ENCODE data around the gene MAPRE3.
A peak's percentile ranks its signal among the peaks of the same experiment; 100 is the strongest.
"Not testable (repeated sequence)": the region's sequence is repeated elsewhere in the genome, so short reads cannot be mapped to it uniquely, and the experiment has no call there.

The MAPRE3 gene

DNA sequence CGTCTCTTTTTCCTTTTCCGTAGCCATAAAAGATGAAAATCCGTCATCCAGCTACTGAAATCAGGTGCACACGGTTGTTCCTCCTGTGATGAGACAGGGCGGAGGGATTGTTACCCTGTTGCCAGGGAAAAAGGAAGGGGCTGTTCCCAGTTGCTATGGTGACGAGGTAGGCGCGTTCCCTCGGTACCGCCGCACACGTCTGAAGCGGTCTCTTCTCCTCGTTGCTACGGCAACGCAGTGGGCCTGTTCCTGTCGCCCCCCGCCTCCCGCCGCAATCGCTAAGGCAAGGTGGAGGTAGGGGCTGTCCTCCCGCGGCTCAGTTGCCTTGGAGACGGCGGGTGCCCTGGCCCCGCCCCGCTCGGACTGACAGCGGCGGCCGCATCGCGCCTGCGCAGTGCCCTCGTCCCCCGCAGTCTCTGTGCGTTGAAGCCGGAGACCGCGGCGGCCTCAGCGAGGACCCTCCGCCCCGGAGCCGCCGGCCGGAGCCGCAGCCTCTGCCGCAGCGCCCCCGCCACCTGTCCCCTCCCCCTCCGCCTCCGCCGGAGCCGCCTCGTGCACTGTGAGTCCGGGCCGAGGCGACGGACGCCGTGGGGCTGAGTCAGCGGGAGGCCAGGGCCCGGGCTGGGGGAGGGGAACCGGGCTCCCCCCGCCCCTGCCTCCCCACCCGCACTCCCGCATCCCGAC lies at the start of gene MAPRE3:
Gene MAPRE3, plus strand, starts transcription at position 394 of the 684 bp plus-strand sequence. CDS start 51,582 bp downstream, outside the sequence.
- peaks cover 25% of the 10 kb centered on the region for H3K27me3 ChIP-seq (ENCODE audit: control insufficient read depth, insufficient read depth, low read length)
- H3K4me3 ChIP-seq (ENCODE audit: low read depth, low read length) = peak within 1 kb of the TSS; percentile 83
- no peaks in the 10 kb centered on the region for H3K36me3 ChIP-seq (ENCODE audit: control insufficient read depth, insufficient read depth, low read length)
- peaks cover 7% of the 10 kb centered on the region for H3K4me1 ChIP-seq (ENCODE audit: control insufficient read depth, insufficient read depth, low read length)
- no peaks in the 10 kb centered on the region for H3K9me3 ChIP-seq (ENCODE audit: control insufficient read depth, insufficient read depth, low read length)
- no peak within 1 kb of the TSS for H3K9ac ChIP-seq (ENCODE audit: low read depth, low read length)

DNA sequence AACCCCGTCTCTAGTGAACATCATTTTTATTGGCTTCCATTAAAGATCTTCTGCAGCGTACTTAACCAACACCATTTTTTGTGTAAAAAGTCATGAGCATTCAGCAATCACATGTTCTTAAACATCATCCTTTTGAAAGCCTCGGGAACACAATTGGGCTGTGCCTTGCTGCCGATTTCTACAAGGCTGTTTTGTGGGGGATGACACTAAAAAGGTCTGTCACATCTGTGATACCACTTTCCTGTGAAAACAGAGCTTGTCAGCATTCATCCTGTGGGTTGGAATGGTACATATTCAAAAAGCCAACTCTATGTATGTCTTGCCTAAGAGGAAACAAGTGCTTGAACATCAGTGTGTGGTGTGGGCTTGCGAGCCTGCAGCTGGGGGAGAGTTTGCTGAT lies 49.1 kb upstream of the MAPRE3 start:
- Histone ChIP-seq H3K9ac (ENCODE audit: low read depth, low read length) (no peak overlapping the region), H3K36me3 (ENCODE audit: control insufficient read depth, insufficient read depth, low read length) (no peaks in the 10 kb centered on the region), H3K4me1 (ENCODE audit: control insufficient read depth, insufficient read depth, low read length) (peaks cover 4% of the 10 kb centered on the region), H3K9me3 (ENCODE audit: control insufficient read depth, insufficient read depth, low read length) (no peaks in the 10 kb centered on the region), H3K4me3 (ENCODE audit: low read depth, low read length) (no peak overlapping the region), H3K27me3 (ENCODE audit: control insufficient read depth, insufficient read depth, low read length) (peaks cover 2% of the 10 kb centered on the region)

DNA sequence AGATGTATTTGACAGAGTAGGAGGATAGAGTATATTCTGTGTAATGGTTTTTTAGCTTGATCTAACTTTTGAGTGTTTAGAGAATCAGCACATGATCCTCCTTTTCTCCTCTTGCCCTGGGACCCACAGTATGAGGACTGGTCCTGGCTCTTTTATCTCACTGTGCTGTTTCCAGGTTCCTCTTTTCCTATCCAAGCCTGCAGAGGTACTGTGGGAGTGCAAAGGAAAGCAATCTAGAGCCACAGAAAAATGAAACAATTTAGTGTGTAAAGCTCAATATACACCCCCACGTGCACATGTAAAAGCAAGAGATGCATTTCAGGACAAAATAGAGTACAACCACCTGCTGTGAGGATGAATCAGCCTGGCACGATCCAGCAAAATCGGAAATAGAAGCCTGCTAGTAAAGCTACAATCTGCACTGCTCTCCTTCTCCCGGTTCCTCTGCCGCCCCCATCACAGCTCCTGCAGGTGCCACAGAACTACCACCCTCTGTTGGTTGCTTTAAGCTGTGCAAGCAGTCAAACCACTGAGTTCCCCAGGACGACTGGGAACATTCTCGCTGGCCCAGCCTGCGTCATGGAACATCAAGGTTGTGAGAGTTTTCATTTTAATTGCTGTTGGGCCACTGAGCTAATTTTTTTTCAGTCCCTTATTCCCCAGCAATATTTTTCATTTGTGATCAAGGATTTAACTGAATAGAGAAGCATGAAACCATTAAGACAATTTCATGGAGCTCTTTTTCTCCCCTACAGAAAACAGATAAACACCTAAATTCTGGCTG lies 47.8 kb upstream of the MAPRE3 start:
- Histone ChIP-seq H3K36me3 (ENCODE audit: control insufficient read depth, insufficient read depth, low read length) (no peaks in the 10 kb centered on the region), H3K4me3 (ENCODE audit: low read depth, low read length) (no peak overlapping the region), H3K9me3 (ENCODE audit: control insufficient read depth, insufficient read depth, low read length) (no peaks in the 10 kb centered on the region), H3K4me1 (ENCODE audit: control insufficient read depth, insufficient read depth, low read length) (peaks cover 4% of the 10 kb centered on the region), H3K27me3 (ENCODE audit: control insufficient read depth, insufficient read depth, low read length) (peaks cover 2% of the 10 kb centered on the region), H3K9ac (ENCODE audit: low read depth, low read length) (no peak overlapping the region)

DNA sequence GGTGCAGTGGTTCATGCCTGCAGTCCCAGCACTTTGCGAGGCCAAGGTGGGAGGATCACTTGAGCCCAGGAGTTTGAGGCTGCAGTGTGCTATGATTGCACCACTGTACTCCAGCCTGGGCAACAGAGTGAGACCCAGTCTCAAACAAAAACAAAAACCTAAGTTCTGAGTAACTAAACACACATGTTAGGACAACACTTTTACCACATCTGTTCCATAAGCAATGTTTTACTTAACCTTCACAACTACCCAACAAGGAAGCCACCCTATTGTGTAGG lies 47.3 kb upstream of the MAPRE3 start:
- H3K4me1 ChIP-seq (ENCODE audit: control insufficient read depth, insufficient read depth, low read length); H3K4me3 ChIP-seq (ENCODE audit: low read depth, low read length); H3K9me3 ChIP-seq (ENCODE audit: control insufficient read depth, insufficient read depth, low read length); H3K9ac ChIP-seq (ENCODE audit: low read depth, low read length); H3K27me3 ChIP-seq (ENCODE audit: control insufficient read depth, insufficient read depth, low read length); H3K36me3 ChIP-seq (ENCODE audit: control insufficient read depth, insufficient read depth, low read length): not testable (repeated sequence)

DNA sequence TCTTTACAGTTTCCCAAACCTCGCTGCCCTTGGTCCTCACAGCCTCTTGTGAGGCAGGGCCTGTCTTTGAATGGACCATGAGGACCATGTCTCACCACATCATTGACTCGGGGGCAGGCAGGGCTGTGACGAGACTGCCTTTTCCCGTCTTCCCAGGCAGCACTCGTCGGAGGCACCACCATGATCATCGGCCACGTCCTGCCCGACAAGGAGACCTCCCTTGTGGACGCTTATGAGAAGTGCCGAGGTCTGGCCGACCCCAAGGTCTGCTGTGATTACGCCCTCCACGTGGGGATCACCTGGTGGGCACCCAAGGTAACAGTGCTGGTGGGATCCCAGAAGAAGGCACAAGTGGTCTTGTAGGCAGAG lies 45.7 kb upstream of the MAPRE3 start:
- Histone ChIP-seq H3K9me3 (ENCODE audit: control insufficient read depth, insufficient read depth, low read length) (no peaks in the 10 kb centered on the region), H3K4me3 (ENCODE audit: low read depth, low read length) (no peak overlapping the region), H3K9ac (ENCODE audit: low read depth, low read length) (no peak overlapping the region), H3K27me3 (ENCODE audit: control insufficient read depth, insufficient read depth, low read length) (peaks cover 2% of the 10 kb centered on the region), H3K36me3 (ENCODE audit: control insufficient read depth, insufficient read depth, low read length) (no peaks in the 10 kb centered on the region), H3K4me1 (ENCODE audit: control insufficient read depth, insufficient read depth, low read length) (peaks cover 4% of the 10 kb centered on the region)

DNA sequence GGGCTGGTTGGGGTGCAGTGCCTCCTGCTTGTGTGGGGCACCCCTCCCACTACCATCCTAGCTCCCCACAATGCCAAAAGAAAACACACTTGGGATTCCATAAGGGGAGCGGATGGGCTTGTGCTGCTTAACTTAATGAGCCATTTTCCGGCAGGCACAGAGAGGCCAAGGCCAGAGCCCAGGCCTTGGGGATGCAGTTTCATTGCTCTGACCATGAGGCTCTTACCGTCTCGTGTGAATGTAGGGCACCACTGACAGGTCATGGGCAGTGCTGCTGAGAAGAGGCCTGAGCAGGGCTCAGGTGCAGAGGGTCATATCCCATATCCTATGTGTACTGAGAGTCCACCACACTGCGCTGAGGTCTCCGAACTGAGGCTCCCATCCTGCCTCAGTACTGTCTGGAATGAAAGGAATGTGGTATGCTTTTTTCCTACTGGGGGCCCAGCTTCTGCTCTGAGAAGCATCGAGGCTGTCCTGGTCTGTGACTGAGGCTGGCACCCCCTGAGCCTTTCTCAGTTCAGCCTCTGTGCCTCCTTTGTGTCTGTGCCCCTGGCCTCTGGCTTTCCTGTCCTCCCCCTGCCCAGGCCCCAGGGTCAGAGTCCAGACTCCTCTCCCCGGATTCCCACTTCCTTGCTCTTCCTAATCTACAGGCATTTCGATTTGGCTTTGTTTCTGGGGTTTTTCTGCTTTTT lies 45.2 kb upstream of the MAPRE3 start:
- H3K4me1 ChIP-seq (ENCODE audit: control insufficient read depth, insufficient read depth, low read length) = peaks cover 4% of the 10 kb centered on the region
- H3K9ac ChIP-seq (ENCODE audit: low read depth, low read length) = peak overlapping the region; percentile 16
- no peaks in the 10 kb centered on the region for H3K9me3 ChIP-seq (ENCODE audit: control insufficient read depth, insufficient read depth, low read length)
- H3K36me3 ChIP-seq (ENCODE audit: control insufficient read depth, insufficient read depth, low read length) = no peaks in the 10 kb centered on the region
- H3K27me3 ChIP-seq (ENCODE audit: control insufficient read depth, insufficient read depth, low read length) = peaks cover 2% of the 10 kb centered on the region
- no peak overlapping the region for H3K4me3 ChIP-seq (ENCODE audit: low read depth, low read length)

DNA sequence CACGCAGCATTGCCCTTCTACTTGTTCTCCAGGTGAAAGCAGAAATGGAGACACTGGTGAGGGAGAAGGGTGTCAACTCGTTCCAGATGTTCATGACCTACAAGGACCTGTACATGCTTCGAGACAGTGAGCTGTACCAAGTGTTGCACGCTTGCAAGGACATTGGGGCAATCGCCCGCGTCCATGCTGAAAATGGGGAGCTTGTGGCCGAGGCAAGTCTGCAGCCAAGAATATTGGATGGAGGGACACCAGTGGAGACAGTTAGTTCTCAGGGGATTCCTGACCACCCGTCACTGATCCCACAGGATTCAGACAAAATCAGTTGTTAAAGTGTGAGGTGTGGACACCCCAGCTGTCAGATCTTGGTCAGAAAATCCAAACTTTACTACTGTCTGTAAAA lies 43.2 kb upstream of the MAPRE3 start:
- Histone ChIP-seq H3K4me3 (ENCODE audit: low read depth, low read length) (no peak overlapping the region), H3K9me3 (ENCODE audit: control insufficient read depth, insufficient read depth, low read length) (no peaks in the 10 kb centered on the region), H3K9ac (ENCODE audit: low read depth, low read length) (no peak overlapping the region), H3K36me3 (ENCODE audit: control insufficient read depth, insufficient read depth, low read length) (no peaks in the 10 kb centered on the region), H3K4me1 (ENCODE audit: control insufficient read depth, insufficient read depth, low read length) (peaks cover 4% of the 10 kb centered on the region), H3K27me3 (ENCODE audit: control insufficient read depth, insufficient read depth, low read length) (no peaks in the 10 kb centered on the region)

DNA sequence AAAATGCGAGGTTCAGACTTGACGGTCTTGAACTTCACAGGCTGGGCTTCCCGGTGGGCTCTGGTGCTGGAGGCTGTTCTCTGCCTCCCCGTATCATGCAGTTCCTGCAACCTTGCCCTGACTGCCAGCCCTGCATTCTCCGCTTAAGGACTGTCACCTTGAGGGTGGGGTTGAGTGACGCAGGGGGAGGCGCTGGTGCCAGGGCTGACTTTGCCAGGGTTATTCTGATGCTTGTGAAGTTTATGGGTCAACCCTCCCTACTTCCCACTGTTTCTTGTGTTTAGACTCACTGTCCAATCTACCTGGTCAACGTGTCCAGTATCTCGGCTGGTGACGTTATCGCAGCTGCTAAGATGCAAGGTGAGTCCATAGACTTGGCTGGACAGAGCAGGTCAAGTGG lies 37.5 kb upstream of the MAPRE3 start:
- no peaks in the 10 kb centered on the region for H3K4me1 ChIP-seq (ENCODE audit: control insufficient read depth, insufficient read depth, low read length)
- H3K4me3 ChIP-seq (ENCODE audit: low read depth, low read length) = no peak overlapping the region
- H3K36me3 ChIP-seq (ENCODE audit: control insufficient read depth, insufficient read depth, low read length) = no peaks in the 10 kb centered on the region
- H3K27me3 ChIP-seq (ENCODE audit: control insufficient read depth, insufficient read depth, low read length) = no peaks in the 10 kb centered on the region
- no peaks in the 10 kb centered on the region for H3K9me3 ChIP-seq (ENCODE audit: control insufficient read depth, insufficient read depth, low read length)
- no peak overlapping the region for H3K9ac ChIP-seq (ENCODE audit: low read depth, low read length)

DNA sequence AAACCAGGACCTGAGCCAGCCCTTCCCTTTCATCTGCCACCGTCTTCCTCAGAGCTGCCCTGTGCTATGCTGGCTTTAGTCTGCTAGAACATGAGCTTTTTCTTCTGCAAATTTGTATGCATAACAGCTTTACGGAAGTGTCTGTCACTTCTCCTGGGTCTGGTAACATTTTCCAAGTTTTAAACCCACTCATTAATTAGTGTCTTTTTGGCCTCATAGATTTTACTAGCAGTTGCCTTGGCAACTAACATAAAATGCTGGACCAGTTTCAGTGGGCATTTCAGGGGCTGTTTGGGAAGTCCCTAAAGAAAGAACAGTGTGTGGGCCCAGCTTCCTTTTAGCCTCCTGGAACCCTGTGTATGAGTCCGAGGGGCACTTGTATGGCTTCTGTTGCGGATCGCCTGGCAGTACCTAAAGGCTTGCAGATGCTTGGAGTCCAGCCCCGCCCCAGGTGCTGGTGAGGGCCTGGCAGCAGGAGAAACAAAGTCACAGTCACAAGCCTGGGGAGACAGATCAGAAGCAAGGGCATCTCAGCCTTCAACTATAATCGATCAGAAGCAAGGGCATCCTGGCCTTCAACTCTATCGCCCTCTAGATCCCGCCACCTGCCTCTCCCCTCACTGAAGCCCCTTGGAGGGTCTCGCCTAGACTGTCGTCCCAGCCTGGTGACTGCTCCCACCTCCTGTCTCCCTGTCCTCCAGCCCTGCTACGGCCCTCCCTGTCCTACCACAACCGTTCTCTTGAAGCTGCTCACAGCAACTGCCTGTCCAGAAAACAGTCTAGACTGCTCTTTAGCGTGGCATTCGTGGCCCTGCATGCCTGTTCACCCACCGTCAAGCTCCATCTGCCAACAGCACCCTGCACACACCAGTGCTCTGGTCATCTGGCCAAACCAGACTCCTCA lies 36.8 kb upstream of the MAPRE3 start:
- H3K4me1 ChIP-seq (ENCODE audit: control insufficient read depth, insufficient read depth, low read length) = no peaks in the 10 kb centered on the region
- no peaks in the 10 kb centered on the region for H3K9me3 ChIP-seq (ENCODE audit: control insufficient read depth, insufficient read depth, low read length)
- no peaks in the 10 kb centered on the region for H3K36me3 ChIP-seq (ENCODE audit: control insufficient read depth, insufficient read depth, low read length)
- no peak overlapping the region for H3K4me3 ChIP-seq (ENCODE audit: low read depth, low read length)
- H3K9ac ChIP-seq (ENCODE audit: low read depth, low read length) = no peak overlapping the region
- H3K27me3 ChIP-seq (ENCODE audit: control insufficient read depth, insufficient read depth, low read length) = no peaks in the 10 kb centered on the region

DNA sequence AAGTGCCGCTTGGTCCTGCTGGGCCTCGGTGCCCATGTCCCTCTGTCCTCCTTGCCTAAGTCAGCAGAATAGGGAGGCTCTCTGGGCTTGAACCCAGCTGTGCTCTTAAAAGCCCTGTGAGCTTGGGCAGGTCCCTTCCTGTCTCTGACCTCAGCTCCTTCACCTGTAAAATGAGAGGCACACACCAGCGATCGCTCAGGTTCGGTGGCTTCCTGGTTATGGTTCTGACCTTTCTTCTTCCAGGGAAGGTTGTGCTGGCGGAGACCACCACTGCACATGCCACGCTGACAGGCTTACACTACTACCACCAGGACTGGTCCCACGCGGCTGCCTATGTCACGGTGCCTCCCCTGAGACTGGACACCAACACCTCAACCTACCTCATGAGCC lies 36.1 kb upstream of the MAPRE3 start:
- H3K9ac ChIP-seq (ENCODE audit: low read depth, low read length) = no peak overlapping the region
- no peak overlapping the region for H3K4me3 ChIP-seq (ENCODE audit: low read depth, low read length)
- no peaks in the 10 kb centered on the region for H3K27me3 ChIP-seq (ENCODE audit: control insufficient read depth, insufficient read depth, low read length)
- no peaks in the 10 kb centered on the region for H3K36me3 ChIP-seq (ENCODE audit: control insufficient read depth, insufficient read depth, low read length)
- H3K4me1 ChIP-seq (ENCODE audit: control insufficient read depth, insufficient read depth, low read length) = no peaks in the 10 kb centered on the region
- no peaks in the 10 kb centered on the region for H3K9me3 ChIP-seq (ENCODE audit: control insufficient read depth, insufficient read depth, low read length)

DNA sequence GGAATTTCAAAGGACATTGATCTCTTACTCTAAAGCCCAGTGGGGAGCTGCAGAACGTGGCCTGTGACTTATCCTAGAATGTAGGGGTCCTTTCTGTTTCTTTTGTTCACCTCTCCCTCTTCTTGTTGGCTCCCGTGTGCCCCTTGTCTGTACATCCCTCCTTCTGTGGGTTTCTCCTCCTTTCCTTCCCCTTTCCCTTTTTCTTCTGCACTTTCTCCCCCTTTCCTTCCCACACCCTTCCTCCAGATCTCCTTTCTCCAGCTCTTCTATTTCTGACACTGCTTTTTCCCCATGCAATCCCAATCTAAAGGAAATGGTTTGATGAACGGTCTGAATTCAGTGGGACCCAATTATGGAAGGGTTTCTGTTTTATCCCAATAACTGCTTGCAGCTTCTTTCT lies 35.5 kb upstream of the MAPRE3 start:
- Histone ChIP-seq H3K9ac (ENCODE audit: low read depth, low read length) (no peak overlapping the region), H3K27me3 (ENCODE audit: control insufficient read depth, insufficient read depth, low read length) (no peaks in the 10 kb centered on the region), H3K36me3 (ENCODE audit: control insufficient read depth, insufficient read depth, low read length) (no peaks in the 10 kb centered on the region), H3K4me1 (ENCODE audit: control insufficient read depth, insufficient read depth, low read length) (no peaks in the 10 kb centered on the region), H3K4me3 (ENCODE audit: low read depth, low read length) (no peak overlapping the region), H3K9me3 (ENCODE audit: control insufficient read depth, insufficient read depth, low read length) (no peaks in the 10 kb centered on the region)
